Measurements from ENCODE around the gene PLIN1. TPM values are rescaled to one million over a fixed set of nuclear protein-coding genes. Genes with fewer than 3 reads are reported as not detected.

PLIN1 gene
- total RNA-seq, 4 donors from 2014 or later: 4.6 to 48.3 (median 11.9) TPM

- Histone ChIP-seq H3K36me3 (no peaks in the 10 kb centered on the region), H3K4me3 (no peak overlapping the region), H3K27me3 (peaks cover 20% of the 10 kb centered on the region), H3K4me1 (peaks cover 0 to 16% (median 9%) of the 10 kb centered on the region in 4 donors), H3K9me3 (no peaks in the 10 kb centered on the region), H3K27ac (no peak overlapping the region)
- 85% methylated on average over 6 of the region's 16 CpGs; no CpG with 5 or more reads in 1 of the 2 donors for WGBS, 2 donors (ENCODE audit: low coverage in 1 of 2)
- intact Hi-C loops (cut with DNase I; ENCODE audit: low total_unique reads) (no loop called here), in situ Hi-C loops (cut with MboI; ENCODE audit: low pct_ligation_motif_present in 1 of 4, low pct_unique_long_range_greater_than_20kb in 1 of 4, low sequenced_read_pairs in 3 of 4) (no loop called here)
- TF ChIP-seq EP300 (IDR thresholded peaks at IDR 0.05; ENCODE audit: low read depth) (no peak), CTCF (IDR thresholded peaks at IDR 0.05) (no peak), POLR2AphosphoS5 (IDR thresholded peaks at IDR 0.05) (no peak), POLR2A (IDR thresholded peaks at IDR 0.05) (no peak)
- DNase-seq: no peak
These were observed 26.5 kb downstream of the PLIN1 start for GRCh38 chr15:89652666-89653065.

GRCh38 chr15:89652131-89652530 lies 27.0 kb downstream of the PLIN1 start:
- Histone ChIP-seq H3K4me1 (peaks cover 0 to 18% (median 10%) of the 10 kb centered on the region in 4 donors), H3K36me3 (no peaks in the 10 kb centered on the region), H3K9me3 (no peaks in the 10 kb centered on the region), H3K27me3 (peaks cover 20% of the 10 kb centered on the region), H3K4me3 (no peak overlapping the region), H3K27ac (no peak overlapping the region)
- intact Hi-C loops (cut with DNase I; ENCODE audit: low total_unique reads): no loop called here
- TF ChIP-seq CTCF (IDR thresholded peaks at IDR 0.05): no peak
- no peak for TF ChIP-seq POLR2AphosphoS5 (IDR thresholded peaks at IDR 0.05)
- in situ Hi-C loops (cut with MboI; ENCODE audit: low pct_ligation_motif_present in 1 of 4, low pct_unique_long_range_greater_than_20kb in 1 of 4, low sequenced_read_pairs in 3 of 4): no loop called here
- 84 to 85% methylated on average over 4 to 6 of the region's 7 CpGs for WGBS, 2 donors (ENCODE audit: low coverage in 1 of 2)
- no peak for DNase-seq

GRCh38 chr15:89649716-89650115 lies 29.5 kb downstream of the PLIN1 start:
- Histone ChIP-seq H3K36me3 (no peaks in the 10 kb centered on the region), H3K4me3 (no peak overlapping the region), H3K27ac (no peak overlapping the region), H3K9me3 (no peaks in the 10 kb centered on the region), H3K4me1 (peaks cover 0 to 8% (median 5%) of the 10 kb centered on the region in 4 donors), H3K27me3 (peaks cover 6% of the 10 kb centered on the region)
- no peak for TF ChIP-seq POLR2AphosphoS5 (IDR thresholded peaks at IDR 0.05)
- TF ChIP-seq CTCF (IDR thresholded peaks at IDR 0.05): no peak
- no peak for TF ChIP-seq EP300 (IDR thresholded peaks at IDR 0.05; ENCODE audit: low read depth)
- no peak for TF ChIP-seq POLR2A (IDR thresholded peaks at IDR 0.05)
- DNase-seq: no peak
- in situ Hi-C loops (cut with MboI; ENCODE audit: low pct_ligation_motif_present in 1 of 4, low pct_unique_long_range_greater_than_20kb in 1 of 4, low sequenced_read_pairs in 3 of 4): no loop called here
- intact Hi-C loops (cut with DNase I; ENCODE audit: low total_unique reads): no loop called here
- WGBS, 2 donors (ENCODE audit: low coverage in 1 of 2): 93% methylated on average over 15 of the region's 15 CpGs; no CpG with 5 or more reads in 1 of the 2 donors

GRCh38 chr15:89649013-89649625 lies 30.0 kb downstream of the PLIN1 start:
- in situ Hi-C loops (cut with MboI; ENCODE audit: low pct_ligation_motif_present in 1 of 4, low pct_unique_long_range_greater_than_20kb in 1 of 4, low sequenced_read_pairs in 3 of 4): no loop called here
- WGBS, 2 donors (ENCODE audit: low coverage in 1 of 2): 95% methylated on average over 15 of the region's 37 CpGs; no CpG with 5 or more reads in 1 of the 2 donors
- no peaks in the 10 kb centered on the region for H3K9me3 ChIP-seq
- H3K36me3 ChIP-seq: no peaks in the 10 kb centered on the region
- no peak overlapping the region for H3K27ac ChIP-seq
- H3K27me3 ChIP-seq: peaks cover under 1% of the 10 kb centered on the region
- TF ChIP-seq POLR2AphosphoS5 (IDR thresholded peaks at IDR 0.05) (no peak), CTCF (IDR thresholded peaks at IDR 0.05) (no peak), POLR2A (IDR thresholded peaks at IDR 0.05) (no peak), EP300 (IDR thresholded peaks at IDR 0.05; ENCODE audit: low read depth) (no peak)
- intact Hi-C loops (cut with DNase I; ENCODE audit: low total_unique reads): no loop called here
- no peak overlapping the region for H3K4me3 ChIP-seq
- no peak for DNase-seq
- peaks cover 0 to 3% (median 1%) of the 10 kb centered on the region in 4 donors for H3K4me1 ChIP-seq

All from transverse colon (tissue), 4 donors.